Measurements from ENCODE around the gene GFOD1.

DNA sequence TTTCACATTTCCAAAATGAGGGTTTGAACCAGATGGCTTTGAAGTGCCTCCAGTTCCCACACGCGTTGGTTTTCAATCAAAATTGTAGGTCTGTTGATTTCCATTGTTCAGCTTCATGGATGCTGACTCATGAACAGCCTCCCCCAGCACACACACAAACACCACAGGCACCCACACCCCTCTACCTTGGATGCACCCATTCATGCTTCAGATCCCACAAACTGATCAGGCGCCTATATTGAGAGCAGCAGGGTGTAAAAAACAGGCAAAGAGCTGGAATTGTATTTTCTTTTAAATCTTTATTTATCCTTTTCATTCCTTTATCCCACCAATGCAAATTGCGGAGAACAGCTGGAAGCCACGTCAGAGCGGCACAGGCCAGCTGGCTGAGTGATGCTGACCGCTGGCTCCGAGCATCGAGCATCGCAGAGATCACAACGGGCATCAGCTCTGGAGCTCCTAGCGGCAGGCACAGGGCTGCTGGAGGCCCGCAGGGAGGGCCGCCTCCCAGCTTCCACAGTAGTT lies 129.8 kb downstream of the GFOD1 start:
- TF ChIP-seq, protein P1, sequence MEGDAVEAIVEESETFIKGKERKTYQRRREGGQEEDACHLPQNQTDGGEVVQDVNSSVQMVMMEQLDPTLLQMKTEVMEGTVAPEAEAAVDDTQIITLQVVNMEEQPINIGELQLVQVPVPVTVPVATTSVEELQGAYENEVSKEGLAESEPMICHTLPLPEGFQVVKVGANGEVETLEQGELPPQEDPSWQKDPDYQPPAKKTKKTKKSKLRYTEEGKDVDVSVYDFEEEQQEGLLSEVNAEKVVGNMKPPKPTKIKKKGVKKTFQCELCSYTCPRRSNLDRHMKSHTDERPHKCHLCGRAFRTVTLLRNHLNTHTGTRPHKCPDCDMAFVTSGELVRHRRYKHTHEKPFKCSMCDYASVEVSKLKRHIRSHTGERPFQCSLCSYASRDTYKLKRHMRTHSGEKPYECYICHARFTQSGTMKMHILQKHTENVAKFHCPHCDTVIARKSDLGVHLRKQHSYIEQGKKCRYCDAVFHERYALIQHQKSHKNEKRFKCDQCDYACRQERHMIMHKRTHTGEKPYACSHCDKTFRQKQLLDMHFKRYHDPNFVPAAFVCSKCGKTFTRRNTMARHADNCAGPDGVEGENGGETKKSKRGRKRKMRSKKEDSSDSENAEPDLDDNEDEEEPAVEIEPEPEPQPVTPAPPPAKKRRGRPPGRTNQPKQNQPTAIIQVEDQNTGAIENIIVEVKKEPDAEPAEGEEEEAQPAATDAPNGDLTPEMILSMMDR (IDR thresholded peaks at IDR 0.05) = no peak
- TF ChIP-seq POLR2A (IDR thresholded peaks at IDR 0.05) = no peak
